OCI-LY1 (cell line): Measurements from ENCODE around the gene AK5.

Source experiments
- EZH2 ChIP-seq: fragments of 200-600 bp; sonication (generic), shearing (Covaris generic); IDR thresholded peaks from 2 replicates; pipeline ENCODE4 v1.8.0; 2017; ENCODE audit warnings: borderline replicate concordance, mixed run types, mild to moderate bottlenecking, antibody characterized with exemption, low read length, moderate library complexity, mixed read lengths
- TF ChIP-seq, protein P1 (sequence below): fragments of 200-600 bp; sonication (generic), shearing (Covaris generic); IDR thresholded peaks from 2 replicates; pipeline ENCODE4 v1.5.1; 2017; ENCODE audit warnings: mild to moderate bottlenecking, antibody characterized with exemption, low read length, moderate library complexity, mixed read lengths

DNA sequence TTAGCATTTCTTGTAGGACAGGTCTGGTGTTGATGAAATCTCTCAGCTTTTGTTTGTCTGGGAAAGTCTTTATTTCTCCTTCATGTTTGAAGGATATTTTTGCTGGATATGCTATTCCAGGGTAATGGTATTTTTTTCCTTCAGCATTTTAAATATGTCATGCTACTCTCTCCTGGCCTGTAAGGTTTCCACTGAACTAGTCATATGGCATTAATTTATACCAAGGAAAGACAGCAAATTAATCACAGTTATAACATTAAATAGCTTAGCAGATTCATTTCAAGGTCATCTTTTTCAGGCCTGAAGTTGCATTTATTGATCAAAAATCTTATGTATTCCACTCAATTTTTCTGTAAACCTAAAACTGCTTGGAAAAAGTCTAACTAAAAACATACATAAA is 54.9 kb downstream of the AK5 start:
- no peak for TF ChIP-seq EZH2
- TF ChIP-seq, protein P1, sequence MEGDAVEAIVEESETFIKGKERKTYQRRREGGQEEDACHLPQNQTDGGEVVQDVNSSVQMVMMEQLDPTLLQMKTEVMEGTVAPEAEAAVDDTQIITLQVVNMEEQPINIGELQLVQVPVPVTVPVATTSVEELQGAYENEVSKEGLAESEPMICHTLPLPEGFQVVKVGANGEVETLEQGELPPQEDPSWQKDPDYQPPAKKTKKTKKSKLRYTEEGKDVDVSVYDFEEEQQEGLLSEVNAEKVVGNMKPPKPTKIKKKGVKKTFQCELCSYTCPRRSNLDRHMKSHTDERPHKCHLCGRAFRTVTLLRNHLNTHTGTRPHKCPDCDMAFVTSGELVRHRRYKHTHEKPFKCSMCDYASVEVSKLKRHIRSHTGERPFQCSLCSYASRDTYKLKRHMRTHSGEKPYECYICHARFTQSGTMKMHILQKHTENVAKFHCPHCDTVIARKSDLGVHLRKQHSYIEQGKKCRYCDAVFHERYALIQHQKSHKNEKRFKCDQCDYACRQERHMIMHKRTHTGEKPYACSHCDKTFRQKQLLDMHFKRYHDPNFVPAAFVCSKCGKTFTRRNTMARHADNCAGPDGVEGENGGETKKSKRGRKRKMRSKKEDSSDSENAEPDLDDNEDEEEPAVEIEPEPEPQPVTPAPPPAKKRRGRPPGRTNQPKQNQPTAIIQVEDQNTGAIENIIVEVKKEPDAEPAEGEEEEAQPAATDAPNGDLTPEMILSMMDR, result no peak
